ENCODE measurements around the gene OTX1. TPM values are rescaled to one million over a fixed set of nuclear protein-coding genes. Genes with fewer than 3 reads are reported as not detected.

Gene OTX1
- total RNA-seq, 1 donor, result not detected

GRCh38 chr2:63008838-63009237 is 41.8 kb upstream of the OTX1 start:
- H4K20me1 ChIP-seq (ENCODE audit: insufficient read depth, low read length), result no peaks in the 10 kb centered on the region
- no peaks in the 10 kb centered on the region for H3K4me1 ChIP-seq (ENCODE audit: insufficient read depth, low read length)
- H3K9me3 ChIP-seq (ENCODE audit: low read depth, low read length), result no peaks in the 10 kb centered on the region
- no peak for TF ChIP-seq CTCF (IDR thresholded peaks at IDR 0.05; ENCODE audit: extremely low read depth, low read depth, low read length)
- H2AFZ ChIP-seq (ENCODE audit: low read length), result no peak overlapping the region
- H3K27ac ChIP-seq (ENCODE audit: low read depth, low read length), result no peak overlapping the region
- H3K36me3 ChIP-seq (ENCODE audit: insufficient read depth, low read length), result peaks cover 11% of the 10 kb centered on the region
- H3K4me2 ChIP-seq (ENCODE audit: insufficient read depth, low read length), result no peak overlapping the region
- no peaks in the 10 kb centered on the region for H3K27me3 ChIP-seq (ENCODE audit: insufficient read depth, low read length)
- no peak for DNase-seq (ENCODE audit: insufficient read length, low spot score, missing footprints)
- no peak overlapping the region for H3K4me3 ChIP-seq (ENCODE audit: insufficient read depth, low read length)
- H3K79me2 ChIP-seq (ENCODE audit: insufficient read depth, low read length), result no peaks in the 10 kb centered on the region

DNA sequence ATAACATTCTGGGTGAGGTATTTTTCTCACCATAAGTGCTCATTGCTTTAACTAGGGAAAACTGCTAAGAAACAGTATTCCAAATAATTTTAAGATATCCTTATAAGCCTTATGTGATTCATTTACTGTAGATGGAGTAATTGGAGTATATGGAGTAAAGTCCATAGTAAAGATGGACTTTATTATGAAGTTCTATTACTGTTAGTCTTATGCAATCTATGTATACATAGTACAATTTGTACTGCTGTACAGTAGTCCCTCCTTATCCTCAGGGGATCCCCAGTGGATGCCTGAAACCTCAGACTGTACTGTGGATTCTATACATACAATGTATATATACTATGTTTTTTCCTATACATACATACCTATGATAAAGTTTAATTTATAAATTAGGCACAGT is 41.1 kb upstream of the OTX1 start:
- Histone ChIP-seq H3K9me3 (ENCODE audit: low read depth, low read length) (no peaks in the 10 kb centered on the region), H3K27ac (ENCODE audit: low read depth, low read length) (no peak overlapping the region), H3K4me1 (ENCODE audit: insufficient read depth, low read length) (no peaks in the 10 kb centered on the region), H3K4me2 (ENCODE audit: insufficient read depth, low read length) (no peak overlapping the region), H3K27me3 (ENCODE audit: insufficient read depth, low read length) (no peaks in the 10 kb centered on the region), H3K4me3 (ENCODE audit: insufficient read depth, low read length) (no peak overlapping the region), H4K20me1 (ENCODE audit: insufficient read depth, low read length) (no peaks in the 10 kb centered on the region), H2AFZ (ENCODE audit: low read length) (no peak overlapping the region), H3K79me2 (ENCODE audit: insufficient read depth, low read length) (no peaks in the 10 kb centered on the region), H3K36me3 (ENCODE audit: insufficient read depth, low read length) (peaks cover 11% of the 10 kb centered on the region)
- no peak for TF ChIP-seq CTCF (IDR thresholded peaks at IDR 0.05; ENCODE audit: extremely low read depth, low read depth, low read length)
- DNase-seq (ENCODE audit: insufficient read length, low spot score, missing footprints), result no peak

DNA sequence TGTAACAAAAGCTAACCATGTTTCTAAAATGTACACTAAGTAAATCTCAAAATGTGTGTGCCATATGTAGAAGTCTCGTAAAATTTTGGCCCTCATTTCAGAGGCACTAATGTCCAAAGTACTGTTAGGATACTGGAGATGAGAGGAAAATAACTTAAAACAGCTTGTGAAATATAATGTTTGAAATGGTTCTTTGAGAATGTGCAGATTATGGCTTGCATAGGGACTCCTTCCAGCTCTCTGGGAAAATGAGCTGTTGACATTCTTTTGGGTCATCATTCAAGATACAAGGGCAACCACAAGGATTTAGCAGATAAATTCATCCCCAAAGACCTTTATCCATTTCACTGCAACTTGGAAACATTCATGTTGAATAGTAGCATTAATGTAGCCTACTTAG is 38.1 kb upstream of the OTX1 start:
- peaks cover 15% of the 10 kb centered on the region for H3K36me3 ChIP-seq (ENCODE audit: insufficient read depth, low read length)
- H3K4me2 ChIP-seq (ENCODE audit: insufficient read depth, low read length), result no peak overlapping the region
- no peaks in the 10 kb centered on the region for H3K9me3 ChIP-seq (ENCODE audit: low read depth, low read length)
- H2AFZ ChIP-seq (ENCODE audit: low read length), result no peak overlapping the region
- DNase-seq (ENCODE audit: insufficient read length, low spot score, missing footprints), result no peak
- no peaks in the 10 kb centered on the region for H3K27me3 ChIP-seq (ENCODE audit: insufficient read depth, low read length)
- H3K27ac ChIP-seq (ENCODE audit: low read depth, low read length), result no peak overlapping the region
- H3K79me2 ChIP-seq (ENCODE audit: insufficient read depth, low read length), result no peaks in the 10 kb centered on the region
- H3K4me3 ChIP-seq (ENCODE audit: insufficient read depth, low read length), result no peak overlapping the region
- H3K4me1 ChIP-seq (ENCODE audit: insufficient read depth, low read length), result no peaks in the 10 kb centered on the region
- no peaks in the 10 kb centered on the region for H4K20me1 ChIP-seq (ENCODE audit: insufficient read depth, low read length)
- no peak for TF ChIP-seq CTCF (IDR thresholded peaks at IDR 0.05; ENCODE audit: extremely low read depth, low read depth, low read length)

- Histone ChIP-seq H2AFZ (ENCODE audit: low read length) (no peak overlapping the region), H4K20me1 (ENCODE audit: insufficient read depth, low read length) (no peaks in the 10 kb centered on the region), H3K4me3 (ENCODE audit: insufficient read depth, low read length) (no peak overlapping the region), H3K27me3 (ENCODE audit: insufficient read depth, low read length) (no peaks in the 10 kb centered on the region), H3K36me3 (ENCODE audit: insufficient read depth, low read length) (peaks cover 15% of the 10 kb centered on the region), H3K4me1 (ENCODE audit: insufficient read depth, low read length) (no peaks in the 10 kb centered on the region), H3K4me2 (ENCODE audit: insufficient read depth, low read length) (no peak overlapping the region), H3K79me2 (ENCODE audit: insufficient read depth, low read length) (no peaks in the 10 kb centered on the region), H3K9me3 (ENCODE audit: low read depth, low read length) (no peaks in the 10 kb centered on the region), H3K27ac (ENCODE audit: low read depth, low read length) (no peak overlapping the region)
- DNase-seq (ENCODE audit: insufficient read length, low spot score, missing footprints), result no peak
- no peak for TF ChIP-seq CTCF (IDR thresholded peaks at IDR 0.05; ENCODE audit: extremely low read depth, low read depth, low read length)
These were observed 37.2 kb upstream of the OTX1 start for GRCh38 chr2:63013438-63013837.

Data from osteoblast (primary cell).